Keratinocyte (primary cell): ENCODE measurements around the gene ZNF488.

Experiments
- CTCF ChIP-seq, 3 experiments: IDR thresholded peaks in 1 of 3; conservative IDR thresholded peaks in 1 of 3; optimal IDR thresholded peaks in 1 of 3; 2 replicates in 2 of 3; 3 replicates in 1 of 3; pipeline versions ENCODE3 to v1.5.1; 2011; ENCODE audit warnings: low read length in 3 of 3, mild to moderate bottlenecking in 3 of 3, moderate library complexity in 2 of 3, control low read depth in 1 of 3, inconsistent platforms in 1 of 3; ENCODE audit not compliant: insufficient read depth in 2 of 3; ENCODE audit errors: extremely low read depth in 1 of 3
- EZH2 ChIP-seq: IDR thresholded peaks from one replicate; pipeline ENCODE4 v1.6.1; 2012; ENCODE audit warnings: inconsistent platforms, mild to moderate bottlenecking, low read length, moderate library complexity

GRCh38 chr10:47348138-47348651 is 35.9 kb downstream of the ZNF488 start, which contains the start of gene RBP3:
- no peak for TF ChIP-seq CTCF (optimal IDR thresholded peaks at IDR 0.05 in 1 of 3, IDR thresholded peaks at IDR 0.05 in 1 of 3, conservative IDR thresholded peaks at IDR 0.05 in 1 of 3; ENCODE audit: extremely low read depth in 1 of 3, insufficient read depth in 2 of 3, low read length in 3 of 3)
- TF ChIP-seq EZH2: no peak
